Measurements from ENCODE around the gene ICAM2. TPM values are rescaled to one million over a fixed set of nuclear protein-coding genes. Genes with fewer than 3 reads are reported as not detected.
"Not testable (repeated sequence)": the region's sequence is repeated elsewhere in the genome, so short reads cannot be mapped to it uniquely, and the experiment has no call there.

ICAM2 gene
- total RNA-seq, 1 donor from 2014 or later: 212 TPM

DNA sequence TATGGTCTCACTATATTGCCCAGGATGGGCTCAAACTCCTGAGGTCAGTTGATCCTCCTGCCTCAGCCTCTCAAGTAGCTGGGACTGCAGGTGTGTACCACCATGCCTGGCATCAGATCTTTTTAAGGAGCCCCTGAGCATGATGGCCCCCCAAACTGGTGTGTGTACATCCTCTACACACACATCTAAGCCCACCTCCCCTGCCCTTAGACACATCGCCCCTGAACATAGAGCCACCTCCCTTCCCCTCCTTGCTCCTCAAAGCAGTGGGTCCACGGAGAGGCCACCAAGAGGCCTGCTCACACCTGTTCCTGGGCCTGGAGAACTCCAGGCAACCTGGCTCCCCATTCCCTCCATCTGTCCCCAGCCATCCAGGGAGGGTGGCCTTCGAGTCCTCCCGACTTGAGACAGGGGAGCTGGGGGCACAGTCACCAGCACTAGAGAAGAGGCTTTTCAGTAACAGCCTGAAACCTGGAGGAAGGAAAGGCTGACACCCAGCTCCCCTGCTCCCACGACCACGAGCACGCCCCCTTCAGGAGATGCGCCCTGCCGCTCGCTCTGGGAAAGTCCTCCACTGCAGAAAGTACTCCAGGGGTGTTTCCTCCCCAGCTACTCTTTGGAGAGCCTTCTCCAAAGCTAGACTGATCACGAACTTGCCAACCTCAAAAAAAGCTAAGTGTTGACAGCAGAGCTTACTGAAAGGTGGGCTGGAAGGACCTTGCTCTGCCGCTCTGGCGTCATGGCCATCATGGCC lies 34.9 kb downstream of the ICAM2 start:
- intact Hi-C loops (cut with DNase I): no loop called here
- H3K9me3 ChIP-seq: peaks cover 0 to 5% of the 10 kb centered on the region in 2 donors
- H3K27me3 ChIP-seq: no peaks in the 10 kb centered on the region
- no peak for TF ChIP-seq CTCF (IDR thresholded peaks at IDR 0.05)
- peaks cover 20 to 37% of the 10 kb centered on the region in 2 donors for H3K4me1 ChIP-seq
- H3K36me3 ChIP-seq: no peaks in the 10 kb centered on the region
- DNase-seq (ENCODE audit: low spot score in 2 of 2): no peak
- peak overlapping the region; percentile 56 to 71 for H3K27ac ChIP-seq
- no peak overlapping the region for H3K4me3 ChIP-seq

DNA sequence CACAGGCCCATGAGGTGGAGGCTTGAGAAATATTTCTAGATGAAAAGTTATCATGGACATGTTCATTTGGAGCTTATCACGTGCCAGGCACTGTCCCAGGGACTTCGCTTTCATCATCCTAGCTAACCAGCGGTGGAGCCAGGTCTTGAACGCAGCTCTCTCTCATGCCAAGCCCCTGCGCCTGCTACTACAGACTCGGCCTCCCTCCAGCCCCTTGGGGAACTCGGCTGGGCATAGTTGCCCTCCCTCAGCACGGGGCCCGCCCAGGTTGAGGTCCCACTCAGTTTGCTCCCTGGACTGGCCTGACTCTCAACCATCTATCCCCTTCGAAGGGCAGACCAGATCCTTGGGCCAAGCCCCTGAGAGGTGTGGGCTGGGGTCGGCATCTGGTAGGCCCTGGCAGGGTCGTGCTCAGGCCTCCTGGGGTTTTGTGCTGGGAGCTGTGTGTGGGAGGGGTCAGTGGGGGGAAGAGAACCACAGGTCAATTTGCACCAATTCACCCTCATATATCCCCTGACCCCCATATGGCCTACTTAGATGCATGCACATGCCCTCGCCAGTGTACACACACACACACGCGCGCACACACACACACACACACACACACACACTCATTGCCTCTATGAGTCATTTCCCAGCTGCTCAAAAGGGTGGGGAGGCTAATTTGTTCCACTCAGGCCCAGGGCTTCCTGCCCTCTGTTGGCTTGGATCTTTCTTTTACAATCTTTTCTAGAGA lies 35.6 kb downstream of the ICAM2 start:
- DNase-seq (ENCODE audit: low spot score in 2 of 2): peak; percentile 42 to 85
- intact Hi-C loops (cut with DNase I): no loop called here
- Histone ChIP-seq H3K4me1 (peaks cover 20 to 37% of the 10 kb centered on the region in 2 donors), H3K4me3 (no peak overlapping the region), H3K36me3 (no peaks in the 10 kb centered on the region), H3K27ac (peak overlapping the region; percentile 71 to 76), H3K27me3 (no peaks in the 10 kb centered on the region), H3K9me3 (peaks cover 0 to 5% of the 10 kb centered on the region in 2 donors)
- no peak for TF ChIP-seq CTCF (IDR thresholded peaks at IDR 0.05)

DNA sequence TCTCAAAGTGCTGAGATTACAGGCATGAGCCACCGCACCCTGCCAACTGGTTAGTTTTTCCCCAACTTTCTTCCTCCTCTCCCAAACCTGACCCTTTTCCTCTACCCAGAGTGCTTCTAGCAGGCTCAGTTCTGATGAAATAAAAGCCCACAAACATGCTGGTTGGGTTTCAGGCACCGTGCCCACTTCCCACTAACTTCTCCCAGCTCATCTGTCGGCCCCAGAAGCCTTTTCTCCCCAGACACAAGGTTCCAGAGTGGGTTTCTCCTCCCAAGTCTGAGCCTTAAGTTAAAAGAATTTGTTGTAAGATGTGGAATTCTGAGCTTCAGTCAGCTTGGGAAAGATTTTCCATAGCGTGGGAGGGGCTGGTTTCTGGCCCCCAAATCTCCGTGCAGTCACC lies 36.2 kb downstream of the ICAM2 start:
- H3K4me1 ChIP-seq: peaks cover 20 to 37% of the 10 kb centered on the region in 2 donors
- no peaks in the 10 kb centered on the region for H3K36me3 ChIP-seq
- DNase-seq (ENCODE audit: low spot score in 2 of 2): no peak
- peak overlapping the region; percentile 69 to 76 for H3K27ac ChIP-seq
- no peak for TF ChIP-seq CTCF (IDR thresholded peaks at IDR 0.05)
- intact Hi-C loops (cut with DNase I): no loop called here
- no peak overlapping the region for H3K4me3 ChIP-seq
- peaks cover 0 to 5% of the 10 kb centered on the region in 2 donors for H3K9me3 ChIP-seq
- H3K27me3 ChIP-seq: no peaks in the 10 kb centered on the region

DNA sequence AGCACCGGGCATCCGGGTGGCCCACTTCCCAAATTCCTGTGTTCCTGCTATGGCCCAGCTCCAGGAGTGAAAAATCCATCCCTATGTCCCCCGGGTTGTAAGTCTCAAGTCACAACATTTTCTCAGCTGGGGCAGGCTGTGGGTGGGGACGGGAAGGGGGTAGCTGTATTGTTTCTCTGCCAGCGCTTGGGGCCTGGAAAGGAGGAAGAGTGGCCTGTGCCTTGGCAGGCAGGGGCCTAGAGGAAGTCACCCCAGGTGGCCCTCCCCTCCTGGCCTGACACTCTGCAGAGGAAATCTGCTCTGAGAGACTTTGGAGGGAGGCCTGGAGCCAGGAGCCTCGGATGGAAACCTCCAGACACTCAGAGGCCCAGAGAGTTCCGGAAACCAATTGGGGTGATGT lies 37.1 kb downstream of the ICAM2 start:
- peaks cover 20 to 33% of the 10 kb centered on the region in 2 donors for H3K4me1 ChIP-seq
- no peaks in the 10 kb centered on the region for H3K27me3 ChIP-seq
- peak overlapping the region; percentile 58 to 69 for H3K27ac ChIP-seq
- H3K36me3 ChIP-seq: no peaks in the 10 kb centered on the region
- intact Hi-C loops (cut with DNase I): no loop called here
- peaks cover 0 to 5% of the 10 kb centered on the region in 2 donors for H3K9me3 ChIP-seq
- no peak for DNase-seq (ENCODE audit: low spot score in 2 of 2)
- TF ChIP-seq CTCF (IDR thresholded peaks at IDR 0.05): no peak
- H3K4me3 ChIP-seq: no peak overlapping the region

DNA sequence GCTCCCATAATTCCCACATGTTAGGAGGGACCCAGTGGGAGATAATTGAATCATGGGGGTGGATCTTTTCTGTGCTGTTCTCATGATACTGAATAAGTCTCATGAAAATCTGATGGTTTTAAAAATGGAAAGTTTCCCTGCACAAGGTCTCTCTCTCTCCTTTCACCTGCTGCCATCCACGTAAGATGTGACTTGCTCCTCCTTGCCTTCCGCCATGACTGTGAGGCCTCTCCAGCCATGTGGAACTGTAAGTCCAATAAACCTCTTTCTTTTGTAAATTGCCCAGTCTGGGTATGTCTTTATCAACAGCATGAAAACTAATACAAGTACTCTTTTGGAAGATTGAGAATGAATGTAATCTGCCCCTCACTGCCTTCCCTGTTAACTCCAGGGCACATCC lies 37.8 kb downstream of the ICAM2 start:
- H3K36me3 ChIP-seq; DNase-seq (ENCODE audit: low spot score in 2 of 2); H3K27me3 ChIP-seq; H3K9me3 ChIP-seq; intact Hi-C loops (cut with DNase I); H3K4me3 ChIP-seq: not testable (repeated sequence)
- Histone ChIP-seq H3K4me1 (peaks cover 20 to 33% of the 10 kb centered on the region in 2 donors), H3K27ac (peak overlapping the region; percentile 58 to 69)
